GM12878 (cell line): ENCODE results near the gene OGFOD3. TPM values are rescaled to one million over a fixed set of nuclear protein-coding genes. Genes with fewer than 3 reads are reported as not detected.

Experiments used
- ATAC-seq: fragments of 200-7000 bp; cut with Tn5 transposase; 3 replicates; pipeline ENCODE4 v1.9.1; 2020; ENCODE audit warnings: mild to moderate bottlenecking, moderate library complexity
- BruUV-seq: library from RNA; stranded (reverse); fragments of 400-500 nt; replicated peaks from 2 replicates; lab custom pipeline; 2021; lab: Mats Ljungman, UMichigan
- CTCF ChIA-PET: fragments of 300-600 bp; sonication (Branson Sonifier 250); formaldehyde crosslinking; extraction: SDS; loops from one replicate; lab custom pipeline; 2021; ENCODE audit warnings: inconsistent platforms; lab: Yijun Ruan, JAX
- POLR2A ChIA-PET: fragments of 350-600 bp; formaldehyde crosslinking; extraction: SDS; loops from one replicate; lab custom pipeline; 2021; ENCODE audit warnings: inconsistent platforms; lab: Charles Lee
- RAD21 ChIA-PET: fragments of 300-600 bp; sonication (Branson Sonifier 250); formaldehyde crosslinking; loops from one replicate; lab custom pipeline; 2023; ENCODE audit warnings: antibody characterized with exemption; ENCODE audit not compliant: unreplicated experiment; lab: Charles Lee
- SMC1A ChIA-PET: fragments of 300-600 bp; sonication (Branson Sonifier 250); formaldehyde crosslinking; loops from one replicate; lab custom pipeline; 2023; ENCODE audit not compliant: unreplicated experiment, uncharacterized antibody; lab: Charles Lee
- DNase-seq: peaks from one replicate; pipeline ENCODE4 v3.0.0-alpha.2; 2011; ENCODE audit warnings: low read depth, low spot score
- FAIRE-seq: peaks from 3 replicates; lab custom pipeline; 2011; peaks lifted over from hg19 to GRCh38; lab: Jason Lieb, UNC
- H2AFZ ChIP-seq: 2 replicates; pipeline ENCODE4 v1.6.0; 2011; ENCODE audit warnings: low read depth, low read length, control low read depth; ENCODE audit not compliant: control insufficient read depth
- H3K27ac ChIP-seq: 2 replicates; pipeline ENCODE4 v1.5.1; 2011; ENCODE audit warnings: control low read depth; ENCODE audit not compliant: control insufficient read depth, insufficient read depth
- H3K27me3 ChIP-seq, 2 experiments: replicated peaks in 1 of 2; 2 replicates each; pipeline versions ENCODE4 v1.6.0 to v1.6.1; 2011; ENCODE audit warnings: low read length in 1 of 2; ENCODE audit not compliant: control insufficient read depth in 2 of 2, insufficient read depth in 2 of 2
- H3K36me3 ChIP-seq, 2 experiments: 2 replicates each; pipeline ENCODE4 v1.5.1; 2011; ENCODE audit warnings: low read length in 1 of 2; ENCODE audit not compliant: control insufficient read depth in 2 of 2, insufficient read depth in 2 of 2
- H3K4me1 ChIP-seq: 2 replicates; pipeline ENCODE4 v1.6.1; 2011; ENCODE audit warnings: mild to moderate bottlenecking, low read length, moderate library complexity, mixed read lengths; ENCODE audit not compliant: control insufficient read depth, insufficient read depth
- H3K4me2 ChIP-seq: 2 replicates; pipeline ENCODE4 v1.6.0; 2011; ENCODE audit warnings: control low read depth; ENCODE audit not compliant: control insufficient read depth, insufficient read depth
- H3K4me3 ChIP-seq: fragments of 200-600 bp; sonication (generic); 2 replicates; pipeline ENCODE4 v1.5.1; 2016
- H3K79me2 ChIP-seq: 2 replicates; pipeline ENCODE4 v1.6.0; 2011; ENCODE audit warnings: low read length; ENCODE audit not compliant: control insufficient read depth, insufficient read depth
- H3K9ac ChIP-seq: 2 replicates; pipeline ENCODE4 v1.8.0; 2011; ENCODE audit warnings: low read length, control low read depth, mixed read lengths; ENCODE audit not compliant: control insufficient read depth, insufficient read depth
- H3K9me3 ChIP-seq: replicated peaks from 3 replicates; pipeline ENCODE4 v1.5.1; 2011; ENCODE audit warnings: mild to moderate bottlenecking, low read length; ENCODE audit not compliant: control insufficient read depth, insufficient read depth
- H4K20me1 ChIP-seq: 2 replicates; pipeline ENCODE4 v1.6.0; 2011; ENCODE audit not compliant: control insufficient read depth, insufficient read depth
- MTA3 ChIP-seq: IDR thresholded peaks from 2 replicates; pipeline ENCODE4 v1.6.1; 2012; ENCODE audit warnings: low read length, inconsistent platforms, borderline replicate concordance
- POLR2A ChIP-seq: IDR thresholded peaks from 2 replicates; pipeline ENCODE4 v1.6.1; 2011; ENCODE audit warnings: low read depth, mild to moderate bottlenecking, low read length
- SIX5 ChIP-seq: IDR thresholded peaks from 2 replicates; pipeline ENCODE4 v1.6.1; 2011; ENCODE audit warnings: mild to moderate bottlenecking, low read depth, low read length, moderate library complexity; ENCODE audit not compliant: severe bottlenecking
- TCF3 ChIP-seq: IDR thresholded peaks from 2 replicates; pipeline ENCODE4 v1.6.1; 2012; ENCODE audit warnings: low read depth, mild to moderate bottlenecking, low read length, borderline replicate concordance; ENCODE audit not compliant: insufficient read depth
- WGBS: methylation state at CpG from one replicate; pipeline ENCODE4 v1.1.6; 2016; ENCODE audit warnings: low lambda C conversion rate; ENCODE audit not compliant: insufficient replicate concordance, insufficient coverage; ENCODE audit errors: missing lambda C conversion rate; 5-methylcytosine and 5-hydroxymethylcytosine counted together
- in situ Hi-C: fragments of 300-500 bp; cut with MboI; formaldehyde crosslinking; loops from 9 replicates; pipeline ENCODE4 v1.14.3; 2018; ENCODE audit warnings: mixed read lengths
- intact Hi-C: fragments of 100-400 bp; cut with micrococcal nuclease; formaldehyde crosslinking; loops from one replicate; pipeline ENCODE4 v1.14.2; 2022; ENCODE audit not compliant: unreplicated experiment
- polyA plus RNA-seq, 11 experiments: library from polyadenylated mRNA; depleted of rRNA in 4 of 11; unstranded in 6 of 11; stranded (reverse) in 5 of 11; fragments of >200 nt; fragmentation: Nextera tagmentation in 4 of 11; fragmentation: Illumina TruSeq in 1 of 11; extraction: Ambion mirVana in 4 of 11; extraction: Trizol in 1 of 11; gene quantifications; 1 replicate in 1 of 11; 2 replicates in 10 of 11; pipeline versions ENCODE4 v1.2.1 to v1.2.3, GENCODE V29; 2011 to 2016; ENCODE audit warnings: inconsistent platforms in 2 of 11, missing spikeins in 2 of 11, low read depth in 1 of 11
- total RNA-seq, 4 experiments: library from RNA; depleted of rRNA in 3 of 4; stranded (reverse); fragments of >200 nt in 3 of 4; fragmentation: Illumina TruSeq in 1 of 4; extraction: Trizol in 1 of 4; gene quantifications; 2 replicates each; pipeline versions ENCODE4 v1.2.1 to v1.2.3, GENCODE V29; 2013 to 2021

Gene OGFOD3
- total and polyA plus RNA-seq, 10 of the 15 experiments (the other 5 are each of a cell fraction or from before 2014, with no cell fraction given), result 0.48 to 28.4 (median 18.3) TPM

DNA sequence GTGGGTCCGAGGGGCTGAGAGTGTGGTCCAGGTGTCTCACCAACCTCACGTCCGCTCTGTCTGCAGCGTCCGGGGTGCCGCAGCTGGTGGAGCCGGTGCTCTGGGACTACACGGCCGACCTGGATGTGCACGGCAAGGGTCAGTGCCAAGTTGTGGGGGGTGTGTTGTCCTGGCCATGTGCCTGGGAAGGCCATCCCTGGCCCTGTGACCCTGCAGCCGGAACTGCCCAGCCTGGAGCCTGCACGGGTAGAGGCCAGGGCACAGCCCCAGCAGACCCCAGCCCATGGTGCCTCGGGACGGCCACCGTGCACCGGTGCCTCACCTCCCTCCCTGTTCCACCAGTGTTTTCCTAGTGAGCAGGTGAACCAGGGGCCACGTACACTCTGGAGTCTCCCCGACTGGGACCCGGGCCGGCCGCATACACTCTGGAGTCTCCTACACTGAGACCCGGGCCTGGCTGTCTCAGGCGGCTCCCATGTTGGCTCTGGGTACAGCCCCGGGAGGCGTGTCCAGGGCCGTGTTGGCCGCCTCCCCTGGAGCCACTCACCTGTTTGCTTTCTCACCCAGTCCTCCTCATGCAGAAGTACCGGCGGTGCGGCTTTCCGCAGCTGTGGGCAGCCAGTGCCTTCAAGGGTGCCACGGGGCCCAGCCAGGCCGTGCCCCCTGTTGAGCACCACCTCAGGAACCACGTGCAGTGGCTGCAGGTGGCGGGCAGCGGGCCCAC, 18.4 kb upstream of the OGFOD3 start:
- FAIRE-seq (no peak), DNase-seq (no peak), ATAC-seq (no peak)
- peaks cover 14% of the 10 kb centered on the region for H3K4me1 ChIP-seq
- no peak overlapping the region for H2AFZ ChIP-seq
- ChIA-PET SMC1A (no interaction called here), CTCF (interaction anchor here (1.3 to 1.8 kb wide), 2 partner anchors 12 kb away, joined by 4 to 5 read pairs; no protein-coding TSS in a partner anchor), POLR2A (no interaction called here), RAD21 (no interaction called here)
- no peak overlapping the region for H3K4me2 ChIP-seq
- in situ Hi-C loops (no loop called here), intact Hi-C loops (no loop called here)
- H3K27me3 ChIP-seq, result no peaks in the 10 kb centered on the region
- no peaks in the 10 kb centered on the region; a peak in 1 of 4 replicates for H3K36me3 ChIP-seq
- H3K79me2 ChIP-seq, result no peaks in the 10 kb centered on the region
- H3K4me3 ChIP-seq, result no peak overlapping the region
- TF ChIP-seq MTA3 (no peak), POLR2A (peak; percentile 26; the same call in 1 of the 2 replicates), TCF3 (no peak)
- no peak overlapping the region for H3K27ac ChIP-seq
- H3K9ac ChIP-seq, result no peak overlapping the region
- no TSS peak for BruUV-seq
- no peaks in the 10 kb centered on the region for H3K9me3 ChIP-seq
- 91% methylated on average over 35 of the region's 36 CpGs for WGBS
- no peaks in the 10 kb centered on the region for H4K20me1 ChIP-seq

- ChIA-PET SMC1A (no interaction called here), CTCF (interaction anchor here (1.3 kb wide), 1 partner anchor 11 kb away, joined by 4 read pairs; no protein-coding TSS in a partner anchor), POLR2A (no interaction called here), RAD21 (no interaction called here)
- intact Hi-C loops, result no loop called here
- Histone ChIP-seq H3K27ac (no peak overlapping the region), H3K27me3 (no peaks in the 10 kb centered on the region), H3K4me2 (no peak overlapping the region), H3K79me2 (no peaks in the 10 kb centered on the region), H4K20me1 (no peaks in the 10 kb centered on the region), H3K36me3 (no peaks in the 10 kb centered on the region), H3K9ac (no peak overlapping the region), H3K9me3 (no peaks in the 10 kb centered on the region), H2AFZ (no peak overlapping the region), H3K4me1 (peaks cover 10% of the 10 kb centered on the region), H3K4me3 (no peak overlapping the region)
- no peak for DNase-seq
- TF ChIP-seq SIX5 (no peak), POLR2A (peak; percentile 46)
- no TSS peak for BruUV-seq
- FAIRE-seq, result no peak
- no peak for ATAC-seq
- 87% methylated on average over 40 of the region's 43 CpGs for WGBS
- in situ Hi-C loops, result no loop called here
Measured at GRCh38 chr17:82435601-82436583, 17.5 kb upstream of the OGFOD3 start.
